ENCODE data around the gene TSHZ3.

Gene TSHZ3

GRCh38 chr19:31314156-31314555 lies 35.1 kb downstream of the TSHZ3 start:
- Histone ChIP-seq H3K4me3 (no peak overlapping the region), H3K27ac (no peak overlapping the region)
- no peak for TF ChIP-seq CTCF (IDR thresholded peaks at IDR 0.05)
- no peak for DNase-seq (ENCODE audit: low spot score)

GRCh38 chr19:31313291-31314030 lies 35.8 kb downstream of the TSHZ3 start:
- H3K27ac ChIP-seq: no peak overlapping the region
- no peak overlapping the region for H3K4me3 ChIP-seq
- no peak for TF ChIP-seq CTCF (IDR thresholded peaks at IDR 0.05)
- DNase-seq (ENCODE audit: low spot score): no peak

- DNase-seq (ENCODE audit: low spot score): no peak
- peak overlapping the region in 1 of 2 donors; percentile 1 for H3K27ac ChIP-seq
- TF ChIP-seq CTCF (IDR thresholded peaks at IDR 0.05): no peak
- no peak overlapping the region for H3K4me3 ChIP-seq
Measured at GRCh38 chr19:31312677-31313244, 36.5 kb downstream of the TSHZ3 start.

GRCh38 chr19:31312009-31312676 lies 37.1 kb downstream of the TSHZ3 start:
- Histone ChIP-seq H3K4me3 (no peak overlapping the region), H3K27ac (peak overlapping the region in 1 of 2 donors; percentile 21)
- TF ChIP-seq CTCF (IDR thresholded peaks at IDR 0.05): no peak
- DNase-seq (ENCODE audit: low spot score): no peak

- H3K4me3 ChIP-seq: no peak overlapping the region
- TF ChIP-seq CTCF (IDR thresholded peaks at IDR 0.05): no peak
- no peak for DNase-seq (ENCODE audit: low spot score)
- H3K27ac ChIP-seq: no peak overlapping the region
Measured at GRCh38 chr19:31310432-31311133, 38.7 kb downstream of the TSHZ3 start.

GRCh38 chr19:31308781-31309180 lies 40.5 kb downstream of the TSHZ3 start:
- H3K27ac ChIP-seq: no peak overlapping the region
- no peak for DNase-seq (ENCODE audit: low spot score)
- no peak for TF ChIP-seq CTCF (IDR thresholded peaks at IDR 0.05)
- H3K4me3 ChIP-seq: no peak overlapping the region
